Activated CD4-positive, alpha-beta T cell treated with anti-CD3 and anti-CD28 coated beads, Interleukin-2, Interleukin-6, amounts not matched to agents 100 ng/mL and 50 ng/mL, durations not matched to agents 16 hours and 8 hours (primary cell): ENCODE results near the gene HAGHL.
"Not testable (repeated sequence)": the region's sequence is repeated elsewhere in the genome, so short reads cannot be mapped to it uniquely, and the experiment has no call there.

ENCODE experiments used
- DNase-seq: peaks from one replicate; pipeline ENCODE4 v3.0.0-alpha.2; 2020

Gene HAGHL

GRCh38 chr16:760545-761343, 33.8 kb downstream of the HAGHL start, which contains the start of gene MSLN:
TSS of gene MSLN (plus strand) at chr16:760734. CDS start at chr16:762681, 1,947 bp downstream.
- DNase-seq: no peak

GRCh38 chr16:761625-762513, 35.0 kb downstream of the HAGHL start:
- no peak for DNase-seq

GRCh38 chr16:762595-763268, 35.8 kb downstream of the HAGHL start:
- no peak for DNase-seq

GRCh38 chr16:763369-764183, 36.7 kb downstream of the HAGHL start:
- no peak for DNase-seq

- no peak for DNase-seq
These were observed 37.4 kb downstream of the HAGHL start for GRCh38 chr16:764184-764750.

- no peak for DNase-seq
These were observed 38.1 kb downstream of the HAGHL start for GRCh38 chr16:764848-765487.

- DNase-seq: no peak
These were observed 38.6 kb downstream of the HAGHL start for GRCh38 chr16:765488-765865.

GRCh38 chr16:766008-766819, 39.3 kb downstream of the HAGHL start:
- no peak for DNase-seq

- DNase-seq: no peak
These were observed 40.1 kb downstream of the HAGHL start for GRCh38 chr16:766820-767640.

- no peak for DNase-seq
These were observed 40.9 kb downstream of the HAGHL start for GRCh38 chr16:767743-768235.

- DNase-seq: no peak
These were observed 41.5 kb downstream of the HAGHL start for GRCh38 chr16:768428-768827.

- DNase-seq: no peak
These were observed 42.4 kb downstream of the HAGHL start for GRCh38 chr16:769184-769784.

GRCh38 chr16:769934-770333, 43.0 kb downstream of the HAGHL start:
- DNase-seq: no peak

GRCh38 chr16:770411-770810, 43.5 kb downstream of the HAGHL start:
- DNase-seq: no peak

GRCh38 chr16:772959-773358, 46.1 kb downstream of the HAGHL start:
- no peak for DNase-seq

GRCh38 chr16:774086-775001, 47.4 kb downstream of the HAGHL start:
- no peak for DNase-seq

GRCh38 chr16:775236-775796, 48.4 kb downstream of the HAGHL start:
- no peak for DNase-seq

- not testable (repeated sequence) for DNase-seq
These were observed 49.4 kb downstream of the HAGHL start for GRCh38 chr16:776298-776697.
